ENCODE measurements around the gene LCN10.
A peak's percentile ranks its signal among the peaks of the same experiment; 100 is the strongest.
"Not testable (repeated sequence)": the region's sequence is repeated elsewhere in the genome, so short reads cannot be mapped to it uniquely, and the experiment has no call there.

LCN10 gene

GRCh38 chr9:136705564-136705963, 37.2 kb downstream of the LCN10 start:
- H3K4me3 ChIP-seq (ENCODE audit: low read length), result no peak overlapping the region
- TF ChIP-seq ZNF274 (IDR thresholded peaks at IDR 0.05; ENCODE audit: low read depth, low read length), result no peak

DNA sequence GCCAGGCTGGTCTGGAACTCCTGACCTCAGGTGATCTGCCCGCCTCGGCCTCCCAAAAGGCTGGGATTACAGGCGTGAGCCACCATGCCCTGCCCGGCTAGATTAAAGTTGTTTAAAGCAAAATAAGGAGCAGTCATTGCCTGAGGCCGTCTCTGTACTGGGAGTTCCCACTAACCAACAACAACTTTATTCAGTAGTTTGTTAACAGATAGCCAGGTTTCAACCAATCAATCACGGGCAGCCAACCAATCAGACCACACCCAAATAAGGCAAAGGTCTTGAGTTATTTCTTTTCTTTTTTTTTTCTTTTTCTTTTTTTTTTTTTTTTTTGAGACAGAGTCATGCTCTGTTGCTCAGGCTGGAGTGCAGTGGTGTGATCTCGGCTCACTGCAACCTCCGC, 38.0 kb downstream of the LCN10 start:
- H3K4me3 ChIP-seq (ENCODE audit: low read length), result not testable (repeated sequence)

GRCh38 chr9:136703276-136703860, 39.4 kb downstream of the LCN10 start:
- H3K4me3 ChIP-seq (ENCODE audit: low read length), result no peak overlapping the region
- no peak for TF ChIP-seq ZNF274 (IDR thresholded peaks at IDR 0.05; ENCODE audit: low read depth, low read length)

- no peak for TF ChIP-seq ZNF274 (IDR thresholded peaks at IDR 0.05; ENCODE audit: low read depth, low read length)
- no peak overlapping the region for H3K4me3 ChIP-seq (ENCODE audit: low read length)
Measured at GRCh38 chr9:136701668-136702053, 41.1 kb downstream of the LCN10 start.

GRCh38 chr9:136700959-136701667, 41.6 kb downstream of the LCN10 start:
- TF ChIP-seq ZNF274 (IDR thresholded peaks at IDR 0.05; ENCODE audit: low read depth, low read length), result no peak

DNA sequence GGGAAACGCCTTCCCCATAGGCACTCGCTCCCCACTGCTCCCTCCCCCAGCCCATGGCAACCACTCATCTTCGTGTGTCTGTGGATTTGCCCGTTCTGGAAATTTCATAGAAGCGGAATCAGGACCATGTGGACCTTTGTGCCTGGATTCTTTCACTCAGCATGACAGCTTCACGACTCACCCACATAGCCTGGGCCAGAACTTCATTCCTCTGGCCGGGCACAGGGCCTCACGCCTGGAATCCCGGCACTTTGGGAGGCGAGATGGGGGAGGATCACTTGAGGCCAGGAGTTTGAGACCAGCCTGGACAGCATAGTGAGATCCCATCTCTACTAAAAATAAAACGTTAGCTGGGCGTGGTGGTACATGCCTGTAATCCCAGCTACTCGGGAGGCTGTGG, 42.4 kb downstream of the LCN10 start:
- no peak overlapping the region for H3K4me3 ChIP-seq (ENCODE audit: low read length)
- TF ChIP-seq ZNF274 (IDR thresholded peaks at IDR 0.05; ENCODE audit: low read depth, low read length), result no peak

More at GRCh38 chr9:136700959-136701667, 41.6 kb downstream of the LCN10 start:
- peak overlapping the region; percentile 12; the same call in 1 of the 2 replicates for H3K4me3 ChIP-seq (ENCODE audit: low read length)

DNA sequence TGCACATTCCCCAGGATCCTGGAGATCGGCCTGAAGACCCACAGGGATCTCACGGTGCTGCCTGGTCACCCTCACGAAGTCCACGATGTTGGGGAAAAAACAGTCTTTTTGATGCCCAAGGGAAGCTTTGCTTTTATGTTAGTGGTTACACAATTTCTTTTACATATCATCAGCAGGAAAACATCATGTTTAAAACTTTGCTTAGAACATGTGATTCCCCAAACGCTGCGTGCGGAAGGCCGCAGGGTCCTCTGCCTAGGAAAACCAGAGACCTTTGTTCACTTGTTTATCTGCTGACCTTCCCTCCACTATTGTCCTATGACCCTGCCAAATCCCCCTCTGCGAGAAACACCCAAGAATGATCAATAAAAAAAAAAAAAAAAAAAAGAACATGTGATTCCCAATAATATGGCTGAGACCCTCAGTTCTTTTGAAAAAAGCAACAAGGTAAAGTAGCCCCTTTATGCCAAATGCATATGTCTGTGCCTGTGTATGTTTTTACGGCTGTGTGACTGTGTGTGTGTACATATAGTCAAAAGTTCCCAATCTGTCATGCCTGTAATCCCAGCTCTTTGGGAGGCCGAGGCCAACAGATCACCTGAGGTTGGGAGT, 44.0 kb downstream of the LCN10 start:
- TF ChIP-seq ZNF274 (IDR thresholded peaks at IDR 0.05; ENCODE audit: low read depth, low read length), result no peak
- H3K4me3 ChIP-seq (ENCODE audit: low read length), result no peak overlapping the region

- H3K4me3 ChIP-seq (ENCODE audit: low read length), result no peak overlapping the region
- TF ChIP-seq ZNF274 (IDR thresholded peaks at IDR 0.05; ENCODE audit: low read depth, low read length), result no peak
Measured at GRCh38 chr9:136697821-136698526, 44.8 kb downstream of the LCN10 start.

DNA sequence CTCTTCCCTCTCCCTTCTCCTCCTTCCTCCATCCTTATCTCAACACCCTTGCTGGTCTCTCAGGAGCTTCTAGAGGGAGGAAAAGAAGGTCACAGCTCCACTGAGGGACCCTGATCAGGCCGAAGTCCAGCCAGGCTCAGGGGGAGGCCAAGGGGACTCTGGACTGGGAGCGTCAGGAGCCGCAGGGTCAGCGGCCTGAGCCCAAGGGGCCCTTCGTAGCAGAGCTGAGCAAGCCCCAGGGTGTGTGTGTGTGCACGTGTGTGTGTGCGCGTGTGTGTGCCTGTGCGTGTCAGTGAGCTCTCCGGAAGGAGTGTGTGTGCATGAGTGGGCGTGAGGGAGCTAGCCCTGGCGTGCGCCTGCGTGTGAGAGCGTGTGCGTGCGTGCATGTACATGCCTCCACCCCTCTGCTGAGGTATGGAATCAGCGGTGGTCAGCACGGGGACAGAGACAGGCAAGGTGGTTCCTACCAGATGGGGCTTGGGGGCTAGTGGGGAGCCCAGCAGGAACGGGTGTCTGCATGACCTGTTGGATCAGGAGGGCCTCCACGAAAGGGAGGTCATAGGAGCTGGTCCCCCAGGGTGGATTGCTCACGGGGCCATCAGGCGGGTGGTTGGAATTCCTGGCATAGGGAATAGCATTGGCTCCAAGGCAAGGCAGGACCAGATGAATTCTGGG, 45.5 kb downstream of the LCN10 start:
- no peak overlapping the region for H3K4me3 ChIP-seq (ENCODE audit: low read length)
- TF ChIP-seq ZNF274 (IDR thresholded peaks at IDR 0.05; ENCODE audit: low read depth, low read length), result no peak

GRCh38 chr9:136696502-136696901, 46.2 kb downstream of the LCN10 start:
- no peak for TF ChIP-seq ZNF274 (IDR thresholded peaks at IDR 0.05; ENCODE audit: low read depth, low read length)
- no peak overlapping the region for H3K4me3 ChIP-seq (ENCODE audit: low read length)

DNA sequence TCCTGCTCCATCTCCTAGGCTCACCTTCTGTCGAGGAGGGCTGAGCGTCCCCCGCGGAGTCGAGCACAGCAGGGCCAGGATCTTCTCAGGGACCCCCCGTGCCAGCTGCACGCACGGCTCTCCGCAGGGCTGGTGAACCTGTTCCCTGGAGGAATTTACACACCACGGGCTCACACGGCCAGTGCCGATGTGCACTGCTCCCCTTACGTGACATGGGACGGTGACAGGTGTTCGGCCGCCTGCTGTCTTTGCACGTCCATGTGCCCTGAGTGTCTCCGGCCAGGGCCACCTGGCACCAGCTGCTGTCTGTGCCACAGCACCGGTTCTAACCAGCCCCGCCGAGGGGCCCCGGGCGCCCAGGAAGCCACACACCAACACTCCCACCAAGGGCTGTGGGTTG, 46.8 kb downstream of the LCN10 start:
- no peak for TF ChIP-seq ZNF274 (IDR thresholded peaks at IDR 0.05; ENCODE audit: low read depth, low read length)
- no peak overlapping the region for H3K4me3 ChIP-seq (ENCODE audit: low read length)

GRCh38 chr9:136695435-136695895, 47.3 kb downstream of the LCN10 start:
- TF ChIP-seq ZNF274 (IDR thresholded peaks at IDR 0.05; ENCODE audit: low read depth, low read length), result no peak
- H3K4me3 ChIP-seq (ENCODE audit: low read length), result no peak overlapping the region

DNA sequence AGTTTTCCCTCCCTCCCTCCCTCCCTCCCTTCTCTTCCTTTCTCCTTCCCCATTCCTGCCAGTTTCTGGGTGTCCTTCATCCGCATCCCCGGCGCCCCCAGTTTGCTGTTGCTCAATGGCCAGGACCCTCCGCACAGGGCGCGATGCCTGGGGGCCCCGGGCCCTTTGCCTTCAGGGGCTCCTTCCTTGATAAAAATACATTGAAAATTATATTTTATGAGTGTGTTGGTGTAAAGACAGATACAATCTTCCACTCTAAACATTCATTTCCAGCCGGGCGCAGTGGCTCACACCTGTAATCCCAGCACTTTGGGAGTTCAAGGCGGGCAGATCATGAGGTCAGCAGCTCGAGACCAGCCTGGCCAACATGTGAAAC, 47.9 kb downstream of the LCN10 start:
- TF ChIP-seq ZNF274 (IDR thresholded peaks at IDR 0.05; ENCODE audit: low read depth, low read length), result no peak

DNA sequence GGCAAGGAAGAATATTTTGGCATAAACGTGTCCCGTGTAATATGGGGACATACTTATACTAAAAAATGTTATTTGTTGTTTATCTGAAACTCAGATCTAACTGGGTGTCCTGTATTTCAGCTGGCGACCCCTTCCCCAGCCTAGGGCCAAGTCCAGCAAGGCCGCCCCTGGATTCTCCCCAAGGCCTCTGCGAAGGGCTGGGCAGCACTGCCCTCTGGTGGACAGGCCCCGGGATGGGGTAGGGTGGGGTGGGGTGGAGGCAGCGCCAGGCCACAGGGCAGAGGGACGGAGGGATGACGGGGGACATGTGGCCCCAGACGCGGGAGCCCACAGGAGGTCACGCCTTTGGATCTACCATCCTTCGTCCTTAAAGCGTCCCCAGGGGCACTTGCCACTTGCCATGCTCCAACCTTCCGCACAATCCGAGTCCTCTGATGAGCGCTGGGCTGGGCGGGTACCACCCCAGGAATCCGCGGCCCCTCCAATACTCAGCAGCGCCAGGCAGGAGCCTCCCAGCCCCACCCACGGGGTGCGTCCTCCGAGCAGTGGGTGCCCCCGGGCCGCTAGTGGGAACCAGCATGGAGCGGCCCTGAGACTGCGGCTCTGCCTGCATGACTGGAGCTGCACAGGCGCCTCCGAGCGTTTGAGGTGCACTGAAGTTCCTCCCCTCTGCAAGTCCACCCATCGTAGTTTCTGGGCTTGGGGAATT, 48.4 kb downstream of the LCN10 start:
- no peak for TF ChIP-seq ZNF274 (IDR thresholded peaks at IDR 0.05; ENCODE audit: low read depth, low read length)
- H3K4me3 ChIP-seq (ENCODE audit: low read length), result no peak overlapping the region

More for the DNA sequence above, 47.9 kb downstream of the LCN10 start:
- H3K4me3 ChIP-seq (ENCODE audit: low read length), result no peak overlapping the region
